Measurements from ENCODE around the gene DNAH8. TPM values are rescaled to one million over a fixed set of nuclear protein-coding genes. Genes with fewer than 3 reads are reported as not detected.
A peak's percentile ranks its signal among the peaks of the same experiment; 100 is the strongest.

The DNAH8 gene
- total and polyA plus RNA-seq, 7 donors: under 0.01 to 0.22 TPM; not detected in 5

GRCh38 chr6:38714239-38715015 lies 684 bp upstream of the DNAH8 start:
- intact Hi-C loops (cut with DNase I): no loop called here
- Histone ChIP-seq H3K36me3 (no peaks in the 10 kb centered on the region), H3K9me3 (no peaks in the 10 kb centered on the region), H3K4me3 (peak overlapping the region in 2 of 4 donors; percentile 39 to 40), H3K27ac (no peak overlapping the region), H3K4me1 (peaks cover 0 to 8% (median 6%) of the 10 kb centered on the region in 4 donors), H3K27me3 (peaks cover 0 to 58% (median 25%) of the 10 kb centered on the region in 3 donors)
- WGBS, 2 donors: 39 to 52% methylated on average over 4 of the region's 4 CpGs
- no peak for DNase-seq
- no peak for TF ChIP-seq CTCF (IDR thresholded peaks at IDR 0.05)
- no peak for TF ChIP-seq POLR2AphosphoS5 (IDR thresholded peaks at IDR 0.05)
- TF ChIP-seq POLR2A (IDR thresholded peaks at IDR 0.05): no peak
- TF ChIP-seq EP300 (IDR thresholded peaks at IDR 0.05): no peak

DNA sequence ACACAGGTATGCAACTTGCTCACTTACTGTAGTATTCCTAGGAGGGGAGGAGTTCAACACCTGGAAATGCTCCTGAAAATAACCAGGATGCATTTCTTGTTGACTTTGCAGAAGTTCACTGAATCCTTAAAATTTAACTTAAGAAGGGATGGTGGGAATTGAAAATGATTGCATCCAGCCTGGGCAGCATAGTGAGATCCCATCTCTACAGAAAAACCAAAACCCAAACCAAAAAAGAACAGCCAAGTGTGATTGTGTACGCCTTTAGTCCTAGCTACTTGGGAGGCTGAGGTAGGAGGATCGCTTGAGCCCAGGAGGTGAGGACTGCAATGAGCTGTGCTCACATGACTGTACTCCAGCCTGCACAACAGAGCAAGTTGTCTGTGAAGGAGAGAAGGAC lies 1.7 kb downstream of the DNAH8 start:
- Histone ChIP-seq H3K27ac (no peak overlapping the region), H3K36me3 (no peaks in the 10 kb centered on the region), H3K4me3 (no peak overlapping the region), H3K27me3 (peaks cover 0 to 62% (median 25%) of the 10 kb centered on the region in 3 donors), H3K9me3 (no peaks in the 10 kb centered on the region), H3K4me1 (peaks cover 0 to 8% (median 6%) of the 10 kb centered on the region in 4 donors)
- no peak for TF ChIP-seq CTCF (IDR thresholded peaks at IDR 0.05)
- TF ChIP-seq EP300 (IDR thresholded peaks at IDR 0.05): no peak
- TF ChIP-seq POLR2A (IDR thresholded peaks at IDR 0.05): no peak
- no peak for TF ChIP-seq POLR2AphosphoS5 (IDR thresholded peaks at IDR 0.05)
- WGBS, 2 donors: 96 to 98% methylated on average over 2 of the region's 2 CpGs
- intact Hi-C loops (cut with DNase I): no loop called here
- DNase-seq: no peak

GRCh38 chr6:38719358-38719757 lies 4.2 kb downstream of the DNAH8 start:
- H3K27me3 ChIP-seq: peaks cover 0 to 50% (median 17%) of the 10 kb centered on the region in 3 donors
- intact Hi-C loops (cut with DNase I): no loop called here
- H3K9me3 ChIP-seq: no peaks in the 10 kb centered on the region
- no peak for DNase-seq
- TF ChIP-seq POLR2AphosphoS5 (IDR thresholded peaks at IDR 0.05) (no peak), CTCF (IDR thresholded peaks at IDR 0.05) (no peak), POLR2A (IDR thresholded peaks at IDR 0.05) (no peak), EP300 (IDR thresholded peaks at IDR 0.05) (no peak)
- WGBS, 2 donors: 90 to 92% methylated on average over 1 of the region's 1 CpG
- H3K4me1 ChIP-seq: peaks cover 0 to 8% (median 6%) of the 10 kb centered on the region in 4 donors
- no peaks in the 10 kb centered on the region for H3K36me3 ChIP-seq
- no peak overlapping the region for H3K27ac ChIP-seq
- H3K4me3 ChIP-seq: no peak overlapping the region

DNA sequence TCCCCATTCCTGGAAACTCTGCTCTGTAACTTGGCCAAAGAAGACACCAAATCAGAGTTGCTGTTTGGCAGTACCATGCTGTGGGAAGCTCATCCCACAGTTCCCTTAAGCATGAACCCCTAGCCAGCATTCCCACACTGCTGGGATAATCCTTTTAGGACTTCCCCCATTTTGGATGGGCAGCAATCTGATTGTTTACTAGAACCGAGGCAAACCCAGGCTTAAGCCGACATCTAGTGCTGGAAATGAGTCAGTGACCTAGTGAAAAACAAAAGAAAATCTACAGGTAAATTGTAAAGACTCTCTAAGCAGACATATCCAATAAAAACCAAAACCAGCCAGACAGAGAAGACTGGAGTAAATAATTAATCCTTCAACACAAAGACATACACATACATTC lies 5.2 kb downstream of the DNAH8 start:
- Histone ChIP-seq H3K27me3 (peaks cover 0 to 41% (median 9%) of the 10 kb centered on the region in 3 donors), H3K4me1 (peaks cover 0 to 2% (median 1%) of the 10 kb centered on the region in 4 donors), H3K9me3 (no peaks in the 10 kb centered on the region), H3K27ac (no peak overlapping the region), H3K36me3 (no peaks in the 10 kb centered on the region), H3K4me3 (no peak overlapping the region)
- intact Hi-C loops (cut with DNase I): no loop called here
- TF ChIP-seq CTCF (IDR thresholded peaks at IDR 0.05): no peak
- 2 to 17% methylated on average over 2 of the region's 2 CpGs for WGBS, 2 donors
- DNase-seq: no peak

Data from sigmoid colon (tissue), 7 donors.